ENCODE results near the gene UNC93A.

- TF ChIP-seq CTCF (IDR thresholded peaks at IDR 0.05) (no peak), POLR2A (IDR thresholded peaks at IDR 0.05) (no peak)
Measured at GRCh38 chr6:167328086-167328485, 37.0 kb downstream of the UNC93A start.
